ENCODE data around the gene SYNDIG1. TPM values are rescaled to one million over a fixed set of nuclear protein-coding genes. Genes with fewer than 3 reads are reported as not detected.

Gene SYNDIG1
- polyA plus RNA-seq, 1 donor from 2014 or later = 0.22 TPM

GRCh38 chr20:24617080-24617432 lies 147.6 kb downstream of the SYNDIG1 start:
- H2AFZ ChIP-seq (ENCODE audit: low read depth, low read length) = no peak overlapping the region
- no peaks in the 10 kb centered on the region for H3K9me3 ChIP-seq (ENCODE audit: low read length)
- H3K9ac ChIP-seq (ENCODE audit: low read length) = no peak overlapping the region
- H3K27ac ChIP-seq (ENCODE audit: low read length) = no peak overlapping the region
- no peaks in the 10 kb centered on the region for H3K36me3 ChIP-seq (ENCODE audit: insufficient read depth, low read length)
- H3K27me3 ChIP-seq (ENCODE audit: insufficient read depth, low read depth, low read length) = no peaks in the 10 kb centered on the region
- no peaks in the 10 kb centered on the region for H4K20me1 ChIP-seq (ENCODE audit: insufficient read depth)
- no peaks in the 10 kb centered on the region for H3F3A ChIP-seq (ENCODE audit: insufficient read depth, low read length, poor library complexity, severe bottlenecking)
- H3K9me2 ChIP-seq (ENCODE audit: insufficient read depth, low read length) = no peaks in the 10 kb centered on the region
- H3K79me2 ChIP-seq (replicated peaks; ENCODE audit: insufficient read depth, low read length) = no peaks in the 10 kb centered on the region
- no peak overlapping the region for H3K4me3 ChIP-seq (ENCODE audit: low read length)
- TF ChIP-seq POLR2AphosphoS5 (IDR thresholded peaks at IDR 0.05) (no peak), EZH2 (IDR thresholded peaks at IDR 0.05; ENCODE audit: borderline replicate concordance, insufficient read depth, low read length, poor library complexity, severe bottlenecking) (no peak), MXI1 (conservative IDR thresholded peaks at IDR 0.05; ENCODE audit: poor library complexity, severe bottlenecking) (no peak), RAD21 (conservative IDR thresholded peaks at IDR 0.05) (no peak), TAF1 (IDR thresholded peaks at IDR 0.05; ENCODE audit: low read depth) (no peak), EP300 (conservative IDR thresholded peaks at IDR 0.05; ENCODE audit: poor library complexity, severe bottlenecking) (no peak), SMC3 (conservative IDR thresholded peaks at IDR 0.05; ENCODE audit: poor library complexity) (no peak)
- TF ChIP-seq, protein P1, sequence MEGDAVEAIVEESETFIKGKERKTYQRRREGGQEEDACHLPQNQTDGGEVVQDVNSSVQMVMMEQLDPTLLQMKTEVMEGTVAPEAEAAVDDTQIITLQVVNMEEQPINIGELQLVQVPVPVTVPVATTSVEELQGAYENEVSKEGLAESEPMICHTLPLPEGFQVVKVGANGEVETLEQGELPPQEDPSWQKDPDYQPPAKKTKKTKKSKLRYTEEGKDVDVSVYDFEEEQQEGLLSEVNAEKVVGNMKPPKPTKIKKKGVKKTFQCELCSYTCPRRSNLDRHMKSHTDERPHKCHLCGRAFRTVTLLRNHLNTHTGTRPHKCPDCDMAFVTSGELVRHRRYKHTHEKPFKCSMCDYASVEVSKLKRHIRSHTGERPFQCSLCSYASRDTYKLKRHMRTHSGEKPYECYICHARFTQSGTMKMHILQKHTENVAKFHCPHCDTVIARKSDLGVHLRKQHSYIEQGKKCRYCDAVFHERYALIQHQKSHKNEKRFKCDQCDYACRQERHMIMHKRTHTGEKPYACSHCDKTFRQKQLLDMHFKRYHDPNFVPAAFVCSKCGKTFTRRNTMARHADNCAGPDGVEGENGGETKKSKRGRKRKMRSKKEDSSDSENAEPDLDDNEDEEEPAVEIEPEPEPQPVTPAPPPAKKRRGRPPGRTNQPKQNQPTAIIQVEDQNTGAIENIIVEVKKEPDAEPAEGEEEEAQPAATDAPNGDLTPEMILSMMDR (IDR thresholded peaks at IDR 0.05; ENCODE audit: poor library complexity, severe bottlenecking) = no peak
- TF ChIP-seq, protein P2, sequence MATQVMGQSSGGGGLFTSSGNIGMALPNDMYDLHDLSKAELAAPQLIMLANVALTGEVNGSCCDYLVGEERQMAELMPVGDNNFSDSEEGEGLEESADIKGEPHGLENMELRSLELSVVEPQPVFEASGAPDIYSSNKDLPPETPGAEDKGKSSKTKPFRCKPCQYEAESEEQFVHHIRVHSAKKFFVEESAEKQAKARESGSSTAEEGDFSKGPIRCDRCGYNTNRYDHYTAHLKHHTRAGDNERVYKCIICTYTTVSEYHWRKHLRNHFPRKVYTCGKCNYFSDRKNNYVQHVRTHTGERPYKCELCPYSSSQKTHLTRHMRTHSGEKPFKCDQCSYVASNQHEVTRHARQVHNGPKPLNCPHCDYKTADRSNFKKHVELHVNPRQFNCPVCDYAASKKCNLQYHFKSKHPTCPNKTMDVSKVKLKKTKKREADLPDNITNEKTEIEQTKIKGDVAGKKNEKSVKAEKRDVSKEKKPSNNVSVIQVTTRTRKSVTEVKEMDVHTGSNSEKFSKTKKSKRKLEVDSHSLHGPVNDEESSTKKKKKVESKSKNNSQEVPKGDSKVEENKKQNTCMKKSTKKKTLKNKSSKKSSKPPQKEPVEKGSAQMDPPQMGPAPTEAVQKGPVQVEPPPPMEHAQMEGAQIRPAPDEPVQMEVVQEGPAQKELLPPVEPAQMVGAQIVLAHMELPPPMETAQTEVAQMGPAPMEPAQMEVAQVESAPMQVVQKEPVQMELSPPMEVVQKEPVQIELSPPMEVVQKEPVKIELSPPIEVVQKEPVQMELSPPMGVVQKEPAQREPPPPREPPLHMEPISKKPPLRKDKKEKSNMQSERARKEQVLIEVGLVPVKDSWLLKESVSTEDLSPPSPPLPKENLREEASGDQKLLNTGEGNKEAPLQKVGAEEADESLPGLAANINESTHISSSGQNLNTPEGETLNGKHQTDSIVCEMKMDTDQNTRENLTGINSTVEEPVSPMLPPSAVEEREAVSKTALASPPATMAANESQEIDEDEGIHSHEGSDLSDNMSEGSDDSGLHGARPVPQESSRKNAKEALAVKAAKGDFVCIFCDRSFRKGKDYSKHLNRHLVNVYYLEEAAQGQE (IDR thresholded peaks at IDR 0.05; ENCODE audit: borderline replicate concordance) = no peak
- no peak overlapping the region for H3K4me2 ChIP-seq (ENCODE audit: low read length)

- Histone ChIP-seq H4K20me1 (ENCODE audit: insufficient read depth) (no peaks in the 10 kb centered on the region), H3K4me2 (ENCODE audit: low read length) (no peak overlapping the region), H3K9ac (ENCODE audit: low read length) (no peak overlapping the region), H3K36me3 (ENCODE audit: insufficient read depth, low read length) (no peaks in the 10 kb centered on the region), H3K27me3 (ENCODE audit: insufficient read depth, low read depth, low read length) (no peaks in the 10 kb centered on the region), H3K9me3 (ENCODE audit: low read length) (no peaks in the 10 kb centered on the region), H3K79me2 (replicated peaks; ENCODE audit: insufficient read depth, low read length) (no peaks in the 10 kb centered on the region), H3K4me3 (ENCODE audit: low read length) (no peak overlapping the region), H3K9me2 (ENCODE audit: insufficient read depth, low read length) (no peaks in the 10 kb centered on the region), H3K27ac (ENCODE audit: low read length) (no peak overlapping the region), H3F3A (ENCODE audit: insufficient read depth, low read length, poor library complexity, severe bottlenecking) (no peaks in the 10 kb centered on the region), H2AFZ (ENCODE audit: low read depth, low read length) (no peak overlapping the region)
- no peak for TF ChIP-seq MXI1 (conservative IDR thresholded peaks at IDR 0.05; ENCODE audit: poor library complexity, severe bottlenecking)
These were observed 148.5 kb downstream of the SYNDIG1 start for GRCh38 chr20:24617757-24618450.
